ENCODE measurements around the gene ADAM12. TPM values are rescaled to one million over a fixed set of nuclear protein-coding genes. Genes with fewer than 3 reads are reported as not detected.

Gene ADAM12
- total and polyA plus RNA-seq, 10 of the 15 experiments (the other 5 are each of a cell fraction or from before 2014, with no cell fraction given): under 0.01 to 0.62 (median 0.04) TPM; not detected in 5

DNA sequence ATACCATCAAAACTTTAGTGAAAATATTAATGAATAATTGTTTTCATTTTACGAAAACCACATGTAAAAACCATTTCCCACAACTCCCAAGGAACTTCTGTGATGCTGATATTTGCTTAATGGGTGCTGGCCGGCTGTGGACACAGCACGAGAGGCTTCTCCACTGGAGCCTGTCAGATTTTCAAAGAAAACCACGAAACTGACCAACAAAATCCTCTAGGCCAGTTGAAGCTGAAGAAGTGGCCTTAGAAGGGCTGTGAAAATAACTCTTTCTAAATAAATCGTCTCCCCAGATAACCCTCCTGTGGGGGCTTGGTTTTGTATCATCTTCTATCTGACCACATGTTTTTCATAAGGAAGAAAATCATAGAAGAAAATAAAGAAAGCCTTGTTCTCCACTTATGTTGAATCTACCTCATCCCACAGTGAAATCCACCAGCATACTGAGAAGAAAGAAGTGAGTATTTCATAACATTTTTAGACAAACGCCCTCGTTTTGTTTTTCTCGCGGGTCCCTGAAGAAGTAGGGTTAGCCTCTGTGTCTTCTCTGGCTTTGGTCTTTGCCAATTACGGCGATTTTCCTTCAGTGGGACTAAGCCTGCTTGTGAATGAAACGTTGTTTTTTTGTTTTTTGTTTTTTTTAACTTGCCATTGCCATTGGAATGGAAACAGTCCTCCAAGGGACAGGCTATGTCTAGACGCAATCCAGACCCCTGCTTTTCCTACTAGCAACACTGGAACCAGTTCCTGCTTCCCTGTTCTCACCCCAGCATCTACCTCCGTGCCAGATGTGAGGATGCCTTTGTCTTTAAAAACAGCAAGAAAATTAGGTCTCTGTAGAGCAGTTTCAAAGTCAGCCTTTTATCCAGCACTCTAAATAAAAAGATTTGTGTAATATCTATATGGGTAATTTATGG is 123.9 kb downstream of the ADAM12 start (continued):
- TF ChIP-seq, protein P1, sequence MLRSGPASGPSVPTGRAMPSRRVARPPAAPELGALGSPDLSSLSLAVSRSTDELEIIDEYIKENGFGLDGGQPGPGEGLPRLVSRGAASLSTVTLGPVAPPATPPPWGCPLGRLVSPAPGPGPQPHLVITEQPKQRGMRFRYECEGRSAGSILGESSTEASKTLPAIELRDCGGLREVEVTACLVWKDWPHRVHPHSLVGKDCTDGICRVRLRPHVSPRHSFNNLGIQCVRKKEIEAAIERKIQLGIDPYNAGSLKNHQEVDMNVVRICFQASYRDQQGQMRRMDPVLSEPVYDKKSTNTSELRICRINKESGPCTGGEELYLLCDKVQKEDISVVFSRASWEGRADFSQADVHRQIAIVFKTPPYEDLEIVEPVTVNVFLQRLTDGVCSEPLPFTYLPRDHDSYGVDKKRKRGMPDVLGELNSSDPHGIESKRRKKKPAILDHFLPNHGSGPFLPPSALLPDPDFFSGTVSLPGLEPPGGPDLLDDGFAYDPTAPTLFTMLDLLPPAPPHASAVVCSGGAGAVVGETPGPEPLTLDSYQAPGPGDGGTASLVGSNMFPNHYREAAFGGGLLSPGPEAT (IDR thresholded peaks at IDR 0.05; ENCODE audit: low read depth): no peak

DNA sequence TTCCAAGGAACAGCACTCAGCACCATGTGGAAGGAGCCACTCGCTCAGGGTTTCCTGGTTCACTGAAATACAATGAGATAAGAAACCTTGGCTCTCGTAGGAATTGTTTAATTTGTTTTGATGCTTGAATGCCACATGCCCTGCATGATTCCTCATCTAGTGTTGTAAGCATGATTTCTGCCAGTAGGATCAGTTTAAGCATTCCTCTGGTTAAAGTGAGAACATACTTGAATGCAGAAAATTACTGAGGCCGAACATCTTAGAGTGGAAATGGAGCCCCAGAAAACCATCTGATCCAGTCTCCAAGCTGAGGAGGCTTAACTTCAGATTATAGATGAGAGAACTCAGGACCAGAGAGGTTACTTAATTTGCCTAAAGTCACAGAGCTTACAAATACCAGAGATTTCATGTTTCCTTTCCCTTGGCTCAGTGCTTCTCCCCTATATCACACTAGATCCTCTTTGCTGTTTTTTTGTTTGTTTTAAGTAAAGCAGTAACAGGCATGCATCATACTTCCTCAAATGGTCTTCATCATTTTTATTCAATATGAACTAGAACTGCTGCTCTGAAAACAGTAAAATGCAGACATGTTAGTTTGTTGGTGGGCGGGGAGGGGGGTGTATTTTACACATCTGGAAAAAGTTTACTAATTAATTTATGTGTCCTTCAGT is 125.1 kb downstream of the ADAM12 start:
- no TSS peak for BruUV-seq (replicated peaks)
- ChIA-PET CTCF (no interaction called here), POLR2A (no interaction called here), SMC1A (ENCODE audit: uncharacterized antibody, unreplicated experiment) (no interaction called here), RAD21 (ENCODE audit: unreplicated experiment) (no interaction called here)
- no peak overlapping the region for H3K4me3 ChIP-seq
- DNase-seq (ENCODE audit: low read depth, low spot score) (no peak), ATAC-seq (no peak), FAIRE-seq (no peak)
- WGBS (ENCODE audit: insufficient coverage, insufficient replicate concordance, low lambda C conversion rate, missing lambda C conversion rate): 1% methylated on average over 4 of the region's 4 CpGs
- intact Hi-C loops (cut with micrococcal nuclease; ENCODE audit: unreplicated experiment): no loop called here
- H3K27ac ChIP-seq (ENCODE audit: control insufficient read depth, insufficient read depth): no peak overlapping the region
- H3K27me3 ChIP-seq (replicated peaks in 1 of 2; ENCODE audit: control insufficient read depth in 2 of 2, insufficient read depth in 2 of 2, low read length in 1 of 2): no peaks in the 10 kb centered on the region
- H3K4me1 ChIP-seq (ENCODE audit: control insufficient read depth, insufficient read depth, low read length): no peaks in the 10 kb centered on the region
- no peak overlapping the region for H2AFZ ChIP-seq (ENCODE audit: control insufficient read depth, low read depth, low read length)
- no peak overlapping the region for H3K9ac ChIP-seq (ENCODE audit: control insufficient read depth, insufficient read depth, low read length)
- TF ChIP-seq RB1 (IDR thresholded peaks at IDR 0.05; ENCODE audit: borderline replicate concordance): no peak
- TF ChIP-seq SMARCA5 (IDR thresholded peaks at IDR 0.05): no peak
- TF ChIP-seq SMAD1 (IDR thresholded peaks at IDR 0.05; ENCODE audit: low read depth, partially characterized antibody): no peak
- TF ChIP-seq GATAD2B (conservative IDR thresholded peaks at IDR 0.05; ENCODE audit: low read depth): no peak
- no peak for TF ChIP-seq ZNF207 (IDR thresholded peaks at IDR 0.05; ENCODE audit: borderline replicate concordance)
- TF ChIP-seq, protein P2, sequence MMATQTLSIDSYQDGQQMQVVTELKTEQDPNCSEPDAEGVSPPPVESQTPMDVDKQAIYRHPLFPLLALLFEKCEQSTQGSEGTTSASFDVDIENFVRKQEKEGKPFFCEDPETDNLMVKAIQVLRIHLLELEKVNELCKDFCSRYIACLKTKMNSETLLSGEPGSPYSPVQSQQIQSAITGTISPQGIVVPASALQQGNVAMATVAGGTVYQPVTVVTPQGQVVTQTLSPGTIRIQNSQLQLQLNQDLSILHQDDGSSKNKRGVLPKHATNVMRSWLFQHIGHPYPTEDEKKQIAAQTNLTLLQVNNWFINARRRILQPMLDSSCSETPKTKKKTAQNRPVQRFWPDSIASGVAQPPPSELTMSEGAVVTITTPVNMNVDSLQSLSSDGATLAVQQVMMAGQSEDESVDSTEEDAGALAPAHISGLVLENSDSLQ (IDR thresholded peaks at IDR 0.05): no peak
- TF ChIP-seq, protein P3, sequence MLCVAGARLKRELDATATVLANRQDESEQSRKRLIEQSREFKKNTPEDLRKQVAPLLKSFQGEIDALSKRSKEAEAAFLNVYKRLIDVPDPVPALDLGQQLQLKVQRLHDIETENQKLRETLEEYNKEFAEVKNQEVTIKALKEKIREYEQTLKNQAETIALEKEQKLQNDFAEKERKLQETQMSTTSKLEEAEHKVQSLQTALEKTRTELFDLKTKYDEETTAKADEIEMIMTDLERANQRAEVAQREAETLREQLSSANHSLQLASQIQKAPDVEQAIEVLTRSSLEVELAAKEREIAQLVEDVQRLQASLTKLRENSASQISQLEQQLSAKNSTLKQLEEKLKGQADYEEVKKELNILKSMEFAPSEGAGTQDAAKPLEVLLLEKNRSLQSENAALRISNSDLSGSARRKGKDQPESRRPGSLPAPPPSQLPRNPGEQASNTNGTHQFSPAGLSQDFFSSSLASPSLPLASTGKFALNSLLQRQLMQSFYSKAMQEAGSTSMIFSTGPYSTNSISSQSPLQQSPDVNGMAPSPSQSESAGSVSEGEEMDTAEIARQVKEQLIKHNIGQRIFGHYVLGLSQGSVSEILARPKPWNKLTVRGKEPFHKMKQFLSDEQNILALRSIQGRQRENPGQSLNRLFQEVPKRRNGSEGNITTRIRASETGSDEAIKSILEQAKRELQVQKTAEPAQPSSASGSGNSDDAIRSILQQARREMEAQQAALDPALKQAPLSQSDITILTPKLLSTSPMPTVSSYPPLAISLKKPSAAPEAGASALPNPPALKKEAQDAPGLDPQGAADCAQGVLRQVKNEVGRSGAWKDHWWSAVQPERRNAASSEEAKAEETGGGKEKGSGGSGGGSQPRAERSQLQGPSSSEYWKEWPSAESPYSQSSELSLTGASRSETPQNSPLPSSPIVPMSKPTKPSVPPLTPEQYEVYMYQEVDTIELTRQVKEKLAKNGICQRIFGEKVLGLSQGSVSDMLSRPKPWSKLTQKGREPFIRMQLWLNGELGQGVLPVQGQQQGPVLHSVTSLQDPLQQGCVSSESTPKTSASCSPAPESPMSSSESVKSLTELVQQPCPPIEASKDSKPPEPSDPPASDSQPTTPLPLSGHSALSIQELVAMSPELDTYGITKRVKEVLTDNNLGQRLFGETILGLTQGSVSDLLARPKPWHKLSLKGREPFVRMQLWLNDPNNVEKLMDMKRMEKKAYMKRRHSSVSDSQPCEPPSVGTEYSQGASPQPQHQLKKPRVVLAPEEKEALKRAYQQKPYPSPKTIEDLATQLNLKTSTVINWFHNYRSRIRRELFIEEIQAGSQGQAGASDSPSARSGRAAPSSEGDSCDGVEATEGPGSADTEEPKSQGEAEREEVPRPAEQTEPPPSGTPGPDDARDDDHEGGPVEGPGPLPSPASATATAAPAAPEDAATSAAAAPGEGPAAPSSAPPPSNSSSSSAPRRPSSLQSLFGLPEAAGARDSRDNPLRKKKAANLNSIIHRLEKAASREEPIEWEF (IDR thresholded peaks at IDR 0.05; ENCODE audit: insufficient replicate concordance, low read depth, low read length): no peak
- no peak for TF ChIP-seq SIN3A (IDR thresholded peaks at IDR 0.05; ENCODE audit: low read depth, low read length)
- TF ChIP-seq CBX3 (IDR thresholded peaks at IDR 0.05; ENCODE audit: borderline replicate concordance, low read depth): no peak
- H3K79me2 ChIP-seq (ENCODE audit: control insufficient read depth, insufficient read depth, low read length): no peaks in the 10 kb centered on the region
- no peaks in the 10 kb centered on the region for H3K36me3 ChIP-seq (ENCODE audit: control insufficient read depth in 2 of 2, insufficient read depth in 2 of 2, low read length in 1 of 2)
- H3K9me3 ChIP-seq (replicated peaks; ENCODE audit: control insufficient read depth, insufficient read depth, low read length): no peaks in the 10 kb centered on the region
- in situ Hi-C loops (cut with MboI): no loop called here
- H3K4me2 ChIP-seq (ENCODE audit: control insufficient read depth, insufficient read depth): no peak overlapping the region
- no peaks in the 10 kb centered on the region for H4K20me1 ChIP-seq (ENCODE audit: control insufficient read depth, insufficient read depth)

All from GM12878 (cell line).